ENCODE results near the gene POPDC3. TPM values are rescaled to one million over a fixed set of nuclear protein-coding genes. Genes with fewer than 3 reads are reported as not detected.

The POPDC3 gene
- polyA plus RNA-seq, 1 experiment: 8.6 TPM

DNA sequence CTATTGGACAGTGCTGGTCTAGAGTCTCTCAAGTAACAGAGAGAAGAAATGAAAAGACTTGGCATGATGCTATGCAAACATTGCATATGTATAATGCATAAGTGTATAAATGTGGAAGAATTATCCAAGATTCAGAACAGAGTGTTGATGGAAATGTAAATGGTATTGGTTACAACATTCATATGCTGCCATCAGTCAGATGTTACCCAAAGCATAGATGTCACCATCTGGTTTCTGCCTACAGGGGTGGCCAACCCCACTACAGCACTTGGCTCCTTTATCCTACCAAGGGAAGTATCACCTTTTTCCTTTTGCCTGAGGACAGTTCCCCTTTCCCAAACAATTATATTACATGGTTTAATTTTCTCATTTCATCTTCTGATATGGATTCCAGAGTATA is 11.9 kb downstream of the POPDC3 start:
- no peaks in the 10 kb centered on the region for H3K27me3 ChIP-seq (ENCODE audit: control insufficient read depth, insufficient read depth, low read length)

DNA sequence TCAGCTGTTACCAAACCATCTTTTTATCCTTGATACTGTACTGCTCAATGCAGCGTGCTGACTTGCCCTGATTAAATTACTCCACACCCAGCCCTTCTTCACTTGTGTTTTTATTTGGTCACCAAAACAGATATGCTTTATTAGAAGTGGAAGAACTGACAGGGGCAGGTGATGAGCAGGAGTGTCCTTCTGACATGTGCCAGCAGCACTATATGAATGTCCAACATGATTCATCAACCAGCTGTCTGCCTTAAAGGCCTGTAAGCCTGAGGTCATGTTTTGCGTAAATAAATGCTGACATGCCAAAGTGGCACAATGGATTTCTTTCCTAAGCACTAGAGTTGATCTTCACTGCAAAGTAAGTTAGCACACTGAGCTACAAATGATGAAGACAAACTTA is 15.4 kb downstream of the POPDC3 start:
- TF ChIP-seq, protein P1, sequence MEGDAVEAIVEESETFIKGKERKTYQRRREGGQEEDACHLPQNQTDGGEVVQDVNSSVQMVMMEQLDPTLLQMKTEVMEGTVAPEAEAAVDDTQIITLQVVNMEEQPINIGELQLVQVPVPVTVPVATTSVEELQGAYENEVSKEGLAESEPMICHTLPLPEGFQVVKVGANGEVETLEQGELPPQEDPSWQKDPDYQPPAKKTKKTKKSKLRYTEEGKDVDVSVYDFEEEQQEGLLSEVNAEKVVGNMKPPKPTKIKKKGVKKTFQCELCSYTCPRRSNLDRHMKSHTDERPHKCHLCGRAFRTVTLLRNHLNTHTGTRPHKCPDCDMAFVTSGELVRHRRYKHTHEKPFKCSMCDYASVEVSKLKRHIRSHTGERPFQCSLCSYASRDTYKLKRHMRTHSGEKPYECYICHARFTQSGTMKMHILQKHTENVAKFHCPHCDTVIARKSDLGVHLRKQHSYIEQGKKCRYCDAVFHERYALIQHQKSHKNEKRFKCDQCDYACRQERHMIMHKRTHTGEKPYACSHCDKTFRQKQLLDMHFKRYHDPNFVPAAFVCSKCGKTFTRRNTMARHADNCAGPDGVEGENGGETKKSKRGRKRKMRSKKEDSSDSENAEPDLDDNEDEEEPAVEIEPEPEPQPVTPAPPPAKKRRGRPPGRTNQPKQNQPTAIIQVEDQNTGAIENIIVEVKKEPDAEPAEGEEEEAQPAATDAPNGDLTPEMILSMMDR (IDR thresholded peaks at IDR 0.05; ENCODE audit: insufficient read depth, low read depth, low read length): no peak
- ChIA-PET CTCF (interaction anchor here (1.5 kb wide), 1 partner anchor 199 kb away, joined by 3 read pairs; no protein-coding TSS in a partner anchor), POLR2A (no interaction called here)
- Histone ChIP-seq H3K4me3 (ENCODE audit: low read depth, low read length) (no peak overlapping the region), H3K27me3 (ENCODE audit: control insufficient read depth, insufficient read depth, low read length) (no peaks in the 10 kb centered on the region), H3K36me3 (ENCODE audit: control insufficient read depth, insufficient read depth, low read length) (no peaks in the 10 kb centered on the region)
- no peak for DNase-seq (ENCODE audit: low read depth)

More for the DNA sequence above, 11.9 kb downstream of the POPDC3 start:
- Histone ChIP-seq H3K36me3 (ENCODE audit: control insufficient read depth, insufficient read depth, low read length) (no peaks in the 10 kb centered on the region), H3K4me3 (ENCODE audit: low read depth, low read length) (no peak overlapping the region)
- DNase-seq (ENCODE audit: low read depth): no peak
- ChIA-PET POLR2A (no interaction called here), CTCF (no interaction called here)
- TF ChIP-seq, protein P1 (IDR thresholded peaks at IDR 0.05; ENCODE audit: insufficient read depth, low read depth, low read length): no peak

DNA sequence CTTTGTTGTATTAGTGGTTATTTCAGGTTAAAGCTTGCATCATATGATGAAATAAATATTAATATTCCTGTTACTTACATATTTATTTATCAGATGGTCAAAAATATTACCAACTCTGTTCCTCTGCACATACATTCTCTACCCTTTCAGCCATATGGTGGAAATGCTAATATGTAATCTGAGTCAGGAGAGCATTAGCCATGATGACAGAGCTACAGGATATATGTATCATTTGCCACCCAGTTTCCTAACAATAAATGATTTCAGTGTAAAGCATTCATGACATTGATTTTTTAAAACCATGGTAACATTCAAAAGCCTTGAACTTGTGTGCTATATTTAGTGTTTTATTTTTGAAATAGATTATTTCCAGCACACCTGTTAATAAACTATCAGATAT is 16.6 kb downstream of the POPDC3 start:
- Histone ChIP-seq H3K27me3 (ENCODE audit: control insufficient read depth, insufficient read depth, low read length) (no peaks in the 10 kb centered on the region), H3K4me3 (ENCODE audit: low read depth, low read length) (no peak overlapping the region), H3K36me3 (ENCODE audit: control insufficient read depth, insufficient read depth, low read length) (no peaks in the 10 kb centered on the region)
- TF ChIP-seq, protein P1 (IDR thresholded peaks at IDR 0.05; ENCODE audit: insufficient read depth, low read depth, low read length): no peak
- POLR2A ChIA-PET: no interaction called here
- CTCF ChIA-PET: interaction anchor here (1.5 kb wide), 1 partner anchor 200 kb away, joined by 3 read pairs; no protein-coding TSS in a partner anchor
- DNase-seq (ENCODE audit: low read depth): no peak

DNA sequence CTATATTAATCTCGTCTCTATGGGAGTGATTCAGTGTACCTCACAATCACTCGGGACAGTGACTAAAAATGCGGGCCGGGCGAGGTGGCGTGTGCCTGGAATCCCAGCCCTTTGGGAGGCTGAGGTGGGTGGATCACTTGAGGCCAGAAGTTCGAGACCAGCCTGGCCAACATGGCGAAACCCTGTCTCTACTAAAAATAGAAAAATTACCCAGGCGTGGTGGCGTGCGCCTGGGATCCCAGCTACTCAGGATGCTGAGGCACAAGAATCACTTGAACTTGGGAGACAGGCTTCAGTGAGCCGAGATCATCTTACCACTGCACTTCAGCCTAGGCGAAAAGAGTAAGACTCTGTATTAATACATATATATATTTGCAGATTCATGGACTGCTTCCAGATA is 17.4 kb downstream of the POPDC3 start:
- DNase-seq (ENCODE audit: low read depth): no peak
- ChIA-PET CTCF (no interaction called here), POLR2A (no interaction called here)
- no peaks in the 10 kb centered on the region for H3K27me3 ChIP-seq (ENCODE audit: control insufficient read depth, insufficient read depth, low read length)
- no peak overlapping the region for H3K4me3 ChIP-seq (ENCODE audit: low read depth, low read length)
- TF ChIP-seq, protein P1 (IDR thresholded peaks at IDR 0.05; ENCODE audit: insufficient read depth, low read depth, low read length): no peak
- no peaks in the 10 kb centered on the region for H3K36me3 ChIP-seq (ENCODE audit: control insufficient read depth, insufficient read depth, low read length)

DNA sequence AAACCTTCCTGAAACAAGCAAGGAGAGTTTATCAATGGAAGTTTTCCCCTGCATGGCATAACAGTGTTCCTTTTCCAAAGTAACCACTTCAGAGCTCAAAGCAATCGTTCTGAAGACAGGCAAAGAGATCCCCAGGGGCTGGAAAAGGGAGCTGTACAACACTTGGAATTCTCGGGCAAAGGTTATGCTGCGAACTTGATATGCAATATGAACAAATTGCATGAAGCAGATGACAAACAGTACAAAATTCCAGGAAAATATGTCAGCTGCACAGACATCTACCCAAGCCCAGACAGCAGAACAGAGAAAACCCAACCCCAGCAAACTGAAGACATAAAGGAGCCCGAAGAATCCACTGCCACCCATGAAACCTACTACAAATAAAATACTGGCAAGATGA is 18.4 kb downstream of the POPDC3 start:
- CTCF ChIA-PET: interaction anchor here (2.1 kb wide), 1 partner anchor 9 kb away, joined by 5 read pairs; no protein-coding TSS in a partner anchor
- Histone ChIP-seq H3K27me3 (ENCODE audit: control insufficient read depth, insufficient read depth, low read length) (no peaks in the 10 kb centered on the region), H3K4me3 (ENCODE audit: low read depth, low read length) (no peak overlapping the region), H3K36me3 (ENCODE audit: control insufficient read depth, insufficient read depth, low read length) (no peaks in the 10 kb centered on the region)
- TF ChIP-seq, protein P1 (IDR thresholded peaks at IDR 0.05; ENCODE audit: insufficient read depth, low read depth, low read length): no peak
- POLR2A ChIA-PET: no interaction called here
- DNase-seq (ENCODE audit: low read depth): no peak
